GM12891 (cell line): ENCODE measurements around the gene GAK.

Experiments
- POLR2A ChIP-seq: IDR thresholded peaks from 2 replicates; pipeline ENCODE4 v1.6.1; 2011; ENCODE audit warnings: low read depth, low read length, control low read depth
- POLR2AphosphoS5 ChIP-seq: IDR thresholded peaks from 2 replicates; pipeline ENCODE4 v1.6.1; 2011; ENCODE audit warnings: low read depth, low read length, control low read depth
- POU2F2 ChIP-seq: IDR thresholded peaks from 2 replicates; pipeline ENCODE4 v1.6.1; 2011; ENCODE audit warnings: low read depth, mild to moderate bottlenecking, control low read depth, low read length, moderate library complexity
- TAF1 ChIP-seq: IDR thresholded peaks from 2 replicates; pipeline ENCODE4 v1.6.1; 2011; ENCODE audit warnings: low read depth, low read length, control low read depth

DNA sequence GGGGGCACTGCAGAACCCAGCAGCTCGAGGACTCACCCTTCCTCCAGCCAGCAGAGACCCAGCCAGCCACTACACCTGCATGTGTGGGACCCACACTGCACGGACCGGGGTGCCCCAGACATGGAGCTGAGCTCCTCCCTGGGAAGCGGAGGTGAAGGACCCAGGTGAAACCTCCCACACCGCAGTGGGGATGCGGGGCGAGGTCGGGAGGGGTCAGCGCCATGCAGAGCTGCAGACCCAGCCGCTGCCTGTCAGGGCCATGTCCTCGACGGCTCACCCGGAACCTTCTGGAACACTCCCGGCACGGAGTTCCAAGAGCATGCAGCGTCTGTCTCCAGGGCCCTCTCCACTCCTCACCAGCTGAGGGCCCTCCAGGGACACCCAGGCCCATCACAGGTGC, 42.6 kb downstream of the GAK start:
- TF ChIP-seq POLR2A (no peak), TAF1 (no peak), POLR2AphosphoS5 (no peak), POU2F2 (no peak)
